C4-2B (cell line): ENCODE data around the gene B3GNT9.

Experiments
- CTCF ChIP-seq: fragments of 450-650 bp; conservative IDR thresholded peaks from 2 replicates; pipeline ENCODE4 v1.5.1; 2017; ENCODE audit warnings: mild to moderate bottlenecking
- ZFX ChIP-seq: fragments of 450-650 bp; IDR thresholded peaks from 2 replicates; pipeline ENCODE4 v1.6.1; 2017

DNA sequence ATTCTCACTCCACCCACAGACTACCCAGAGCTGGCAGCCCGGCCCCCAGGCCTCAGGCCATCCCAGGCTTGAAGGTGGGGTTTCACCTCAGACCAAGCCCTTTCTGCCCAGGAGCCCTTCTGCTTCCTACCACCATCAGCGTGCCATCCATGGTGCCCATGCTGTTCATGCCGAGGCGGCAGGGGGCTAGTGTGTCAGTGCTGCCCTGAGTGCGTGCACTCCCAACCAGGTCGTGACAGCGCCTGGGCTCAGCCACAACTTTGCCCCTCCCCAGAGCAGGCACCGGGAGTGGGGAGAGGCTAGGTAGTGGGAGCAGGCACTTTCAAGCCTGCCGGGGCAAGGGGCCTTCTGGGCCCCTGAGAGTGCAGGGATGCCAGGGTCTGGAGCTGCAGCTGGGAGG is 8.5 kb downstream of the B3GNT9 start:
- TF ChIP-seq CTCF (no peak), ZFX (no peak)
